HG03442 (cell line): ENCODE data around the gene IGFLR1.

Source experiments
- ATAC-seq: cut with Tn5 transposase; IDR thresholded peaks from one replicate; pipeline ENCODE4 v1.9.1; 2021; ENCODE audit warnings: mild to moderate bottlenecking, moderate library complexity; ENCODE audit not compliant: unreplicated experiment

IGFLR1 gene

GRCh38 chr19:35740423-35741202, 1.6 kb downstream of the IGFLR1 start:
- ATAC-seq: peak; percentile 56

GRCh38 chr19:35740108-35740422, 2.2 kb downstream of the IGFLR1 start:
- ATAC-seq: peak; percentile 22

GRCh38 chr19:35739275-35740107, 2.8 kb downstream of the IGFLR1 start:
- no peak for ATAC-seq

DNA sequence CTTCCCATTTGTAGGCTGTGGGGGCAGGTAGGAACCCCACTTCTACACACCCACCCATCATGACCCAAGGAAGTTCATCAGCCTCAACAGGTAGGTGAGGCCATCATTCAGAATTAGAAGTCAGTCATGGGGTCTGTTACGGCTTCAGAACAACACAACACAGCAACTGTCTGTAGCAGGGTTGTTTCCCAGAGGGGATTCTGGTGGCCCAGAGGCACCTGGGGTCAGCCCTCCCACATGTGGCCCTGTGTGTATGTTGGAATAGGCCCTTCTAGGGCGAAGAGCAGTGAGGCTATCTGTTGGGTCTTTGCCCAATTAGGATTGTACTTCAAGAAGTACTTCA, 3.4 kb downstream of the IGFLR1 start:
- ATAC-seq: no peak

GRCh38 chr19:35738021-35738886, 4.0 kb downstream of the IGFLR1 start:
- ATAC-seq: no peak

GRCh38 chr19:35736913-35737886, 5.1 kb downstream of the IGFLR1 start:
- no peak for ATAC-seq

DNA sequence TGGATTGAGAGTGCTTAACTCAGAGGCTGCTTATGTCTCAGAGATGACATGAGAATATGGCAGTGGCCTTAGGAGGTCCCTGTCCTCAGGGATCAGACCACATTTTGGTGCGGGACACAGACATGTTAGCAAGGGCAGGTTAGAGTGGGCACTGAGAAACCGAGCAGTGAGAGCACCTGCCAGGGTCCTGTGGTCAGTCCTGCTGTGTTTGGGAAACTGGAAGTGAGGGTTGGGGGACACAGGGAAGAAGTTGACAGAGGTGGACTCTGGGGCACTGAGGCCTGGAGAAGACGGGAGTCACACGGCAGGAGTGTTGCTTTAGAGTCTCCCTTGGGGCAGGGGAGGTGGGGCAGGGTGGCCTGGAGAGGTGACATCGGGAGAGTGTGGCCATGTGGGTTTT, 7.4 kb downstream of the IGFLR1 start:
- ATAC-seq: no peak

DNA sequence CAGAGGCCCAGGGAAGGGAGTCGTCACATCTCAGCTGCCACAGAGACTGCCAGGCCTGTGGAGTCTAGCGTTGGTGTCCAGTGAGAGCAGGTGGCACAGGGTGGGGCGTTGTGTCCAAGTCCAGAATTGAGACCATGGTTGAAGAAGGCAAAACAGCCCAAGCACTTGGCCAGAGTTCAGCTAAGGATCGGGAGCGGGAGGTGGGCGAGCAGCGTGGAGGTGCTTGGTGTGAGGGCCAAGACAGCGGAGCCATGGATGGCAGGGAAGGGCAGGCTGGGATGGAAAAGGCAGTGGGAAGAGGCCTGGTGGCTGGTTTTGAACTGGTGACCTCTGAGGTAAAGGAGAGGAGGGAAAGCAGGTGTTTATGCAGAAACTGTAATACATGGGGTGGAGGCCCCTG, 8.0 kb downstream of the IGFLR1 start:
- no peak for ATAC-seq

GRCh38 chr19:35733180-35734125, 8.8 kb downstream of the IGFLR1 start:
- no peak for ATAC-seq

GRCh38 chr19:35732540-35733179, 9.6 kb downstream of the IGFLR1 start:
- no peak for ATAC-seq

- ATAC-seq: no peak
Observed at GRCh38 chr19:35731779-35732405, 10.4 kb downstream of the IGFLR1 start.

DNA sequence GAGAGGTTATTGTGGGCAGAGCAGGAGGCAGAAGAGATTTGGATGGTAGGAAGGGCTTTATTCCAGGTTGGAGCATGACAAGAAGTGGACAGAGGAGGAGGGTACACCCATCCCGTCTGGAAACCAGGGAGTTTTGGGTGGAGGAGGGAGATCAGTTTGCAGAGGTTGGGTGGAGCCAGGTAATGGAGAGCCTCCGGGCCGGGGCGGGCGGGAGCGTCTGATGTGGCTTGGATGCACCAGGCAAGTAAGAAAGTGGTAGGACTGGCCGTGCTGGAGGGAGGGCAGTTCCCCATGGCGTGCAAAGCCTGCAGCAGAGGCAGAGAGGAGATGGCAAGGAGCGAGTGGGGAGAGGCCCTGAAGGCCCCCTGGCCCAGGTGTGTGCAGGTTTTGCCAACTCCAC, 10.9 kb downstream of the IGFLR1 start:
- ATAC-seq: no peak

DNA sequence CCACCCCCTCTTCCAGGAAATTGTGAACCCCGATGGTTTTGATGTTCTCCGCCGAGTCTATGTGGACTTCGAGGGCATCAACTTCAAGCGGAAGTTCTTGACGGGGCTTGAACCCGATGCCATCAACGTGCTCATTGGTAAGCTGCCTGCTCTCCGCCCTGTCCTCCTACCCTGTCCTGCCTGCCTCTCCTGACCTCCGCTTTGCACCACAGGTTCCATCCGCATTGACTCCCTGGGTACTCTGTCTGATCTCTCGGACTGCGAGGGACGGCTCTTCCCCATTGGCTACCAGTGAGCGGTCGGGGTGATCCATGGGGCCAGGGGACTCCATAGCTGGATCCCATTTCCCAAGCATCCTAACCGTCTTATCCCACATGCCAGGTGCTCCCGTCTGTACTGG, 11.9 kb downstream of the IGFLR1 start:
- no peak for ATAC-seq

DNA sequence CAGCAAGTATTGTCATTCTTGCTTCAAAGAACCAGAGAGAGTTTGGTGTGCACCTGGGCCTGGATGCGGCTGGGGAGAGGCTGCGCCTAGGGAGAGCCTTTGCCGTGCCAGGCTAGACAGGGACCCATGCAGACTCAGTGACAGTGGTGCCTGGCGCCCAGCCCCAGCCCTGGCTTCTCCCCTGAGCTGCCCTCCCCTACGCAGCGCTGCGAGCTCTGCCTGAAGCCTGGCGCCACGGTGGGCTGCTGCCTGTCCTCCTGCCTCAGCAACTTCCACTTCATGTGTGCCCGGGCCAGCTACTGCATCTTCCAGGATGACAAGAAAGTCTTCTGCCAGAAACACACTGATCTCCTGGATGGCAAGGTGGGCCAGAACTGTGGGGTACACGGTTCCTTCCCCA, 12.5 kb downstream of the IGFLR1 start:
- ATAC-seq: no peak

GRCh38 chr19:35729021-35729420, 13.2 kb downstream of the IGFLR1 start:
- no peak for ATAC-seq

DNA sequence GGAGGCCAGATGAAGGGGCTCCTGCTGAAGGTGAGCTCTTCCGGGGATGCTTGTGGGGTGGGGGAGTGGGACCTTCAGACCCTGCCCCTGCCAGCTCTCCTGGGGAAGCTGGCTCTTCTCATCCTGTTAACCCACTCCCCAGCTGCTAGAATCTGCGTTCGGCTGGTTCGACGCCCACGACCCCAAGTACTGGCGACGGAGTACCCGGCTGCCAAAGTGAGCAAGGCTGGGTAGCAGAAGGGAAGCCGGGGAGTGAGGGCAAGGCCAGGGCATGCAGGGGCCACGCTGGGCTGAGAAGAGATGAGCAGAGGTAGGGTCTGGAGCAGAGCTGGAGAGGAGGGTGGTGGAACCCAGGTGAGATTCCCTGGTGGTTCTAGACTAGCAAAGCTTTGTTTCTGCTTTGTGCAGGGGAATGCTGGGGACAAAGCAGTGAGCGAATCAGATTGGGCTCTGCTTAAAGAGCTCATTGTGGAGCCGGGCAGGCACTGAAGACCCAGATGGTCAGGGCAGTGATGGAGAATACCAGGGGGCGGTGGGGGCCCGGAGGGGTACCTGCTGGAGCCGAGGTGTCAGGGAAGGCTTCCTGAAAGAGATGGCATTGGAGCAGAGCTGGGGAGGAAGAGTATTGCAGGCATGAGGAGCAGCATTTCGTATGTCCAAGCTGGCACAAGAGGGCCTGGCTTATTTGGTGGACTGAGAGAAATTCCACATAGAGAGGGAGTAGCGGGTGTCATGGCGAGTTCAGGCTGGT, 14.1 kb downstream of the IGFLR1 start:
- no peak for ATAC-seq

DNA sequence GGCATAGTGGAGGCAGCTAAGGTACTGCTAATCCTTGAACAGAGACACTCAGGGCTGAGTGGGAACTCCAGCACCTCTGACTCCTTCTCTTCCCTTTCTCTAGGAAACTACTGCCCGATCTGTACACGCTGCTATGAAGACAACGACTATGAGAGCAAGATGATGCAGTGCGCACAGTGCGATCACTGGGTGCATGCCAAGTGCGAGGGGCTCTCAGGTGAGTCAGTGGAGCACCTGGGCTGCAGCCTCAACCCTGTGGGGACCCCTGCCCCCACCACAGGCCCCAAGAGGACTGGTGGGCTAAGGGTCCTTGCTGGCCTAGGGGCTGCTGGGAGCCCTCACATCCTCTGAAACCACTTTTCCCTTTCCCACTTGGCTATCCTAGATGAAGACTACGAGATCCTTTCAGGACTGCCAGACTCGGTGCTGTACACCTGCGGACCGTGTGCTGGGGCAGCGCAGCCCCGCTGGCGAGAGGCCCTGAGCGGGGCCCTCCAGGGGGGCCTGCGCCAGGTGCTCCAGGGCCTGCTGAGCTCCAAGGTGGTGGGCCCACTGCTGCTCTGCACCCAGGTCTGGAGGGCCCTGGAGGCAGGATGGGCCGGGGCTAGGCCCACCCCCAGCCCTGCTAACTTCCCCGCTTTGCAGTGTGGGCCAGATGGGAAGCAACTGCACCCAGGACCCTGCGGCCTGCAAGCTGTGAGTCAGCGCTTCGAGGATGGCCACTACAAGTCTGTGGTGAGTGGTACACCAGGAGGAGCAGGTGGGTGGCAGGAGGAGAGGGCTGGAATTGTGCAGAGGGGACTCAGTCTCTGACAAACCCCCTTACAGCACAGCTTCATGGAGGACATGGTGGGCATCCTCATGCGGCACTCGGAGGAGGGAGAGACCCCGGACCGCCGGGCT, 14.9 kb downstream of the IGFLR1 start:
- ATAC-seq: no peak
